ENCODE results near the gene CREBZF.
"Not testable (repeated sequence)": the region's sequence is repeated elsewhere in the genome, so short reads cannot be mapped to it uniquely, and the experiment has no call there.

CREBZF gene

DNA sequence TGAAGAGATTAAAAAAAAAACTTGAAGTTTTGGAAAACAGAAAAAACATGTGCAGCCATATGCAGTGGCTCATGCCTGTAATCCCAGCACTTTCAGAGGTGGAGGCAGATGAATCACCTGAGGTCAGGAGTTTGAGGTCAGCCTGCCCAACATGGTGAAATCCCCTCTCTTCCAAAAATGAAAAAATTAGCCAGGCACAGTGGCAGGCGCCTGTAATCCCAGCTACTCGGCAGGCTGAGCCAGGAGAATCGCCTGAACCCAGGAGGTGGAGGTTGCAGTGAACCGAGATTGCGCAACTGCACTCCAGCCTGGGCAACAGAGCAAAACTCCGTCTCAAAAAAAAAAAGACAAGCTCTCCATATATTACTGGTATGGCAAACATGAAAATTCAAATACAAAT, 45.4 kb downstream of the CREBZF start:
- no peak for DNase-seq

DNA sequence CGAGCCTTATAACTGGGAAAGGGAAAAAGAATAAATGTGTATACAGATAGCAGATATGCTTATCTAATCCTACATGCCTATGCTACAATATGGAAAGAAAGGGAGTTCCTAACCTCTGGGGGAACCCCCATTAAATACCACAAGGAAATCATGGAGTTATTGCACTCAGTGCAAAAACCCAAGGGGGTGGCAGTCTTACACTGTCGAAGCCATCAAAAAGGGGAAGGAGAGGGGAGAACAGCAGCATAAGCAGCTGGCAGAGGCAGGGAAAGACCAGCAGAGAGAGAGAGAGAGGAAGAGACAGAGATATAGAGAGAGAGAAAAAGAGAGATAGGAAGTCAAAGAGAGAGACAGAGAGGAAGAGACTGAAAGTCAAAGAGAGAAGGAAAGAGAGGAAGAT, 53.3 kb downstream of the CREBZF start:
- not testable (repeated sequence) for DNase-seq

Measured in SHP77 (cell line).